GM23248 (cell line): Measurements from ENCODE around the gene TBXAS1. TPM values are rescaled to one million over a fixed set of nuclear protein-coding genes. Genes with fewer than 3 reads are reported as not detected.

Experiments used
- DNase-seq: peaks from one replicate; pipeline ENCODE4 v3.0.0-alpha.2; 2015
- H2AFZ ChIP-seq: fragments of 200-600 bp; sonication (generic); 2 replicates; pipeline ENCODE4 v1.6.1; 2016; ENCODE audit warnings: antibody characterized with exemption
- H3F3A ChIP-seq: fragments of 200-600 bp; sonication (generic); 2 replicates; pipeline ENCODE4 v1.6.1; 2016; ENCODE audit warnings: mild to moderate bottlenecking, antibody characterized with exemption, mixed run types; ENCODE audit not compliant: insufficient read depth
- H3K27ac ChIP-seq: fragments of 200-600 bp; sonication (generic); 2 replicates; pipeline ENCODE4 v1.5.1; 2016; ENCODE audit warnings: mild to moderate bottlenecking
- H3K27me3 ChIP-seq: fragments of 200-600 bp; sonication (generic); replicated peaks from 2 replicates; pipeline ENCODE4 v1.6.1; 2016; ENCODE audit warnings: mild to moderate bottlenecking; ENCODE audit not compliant: insufficient read depth
- H3K36me3 ChIP-seq: fragments of 200-600 bp; sonication (generic); 2 replicates; pipeline ENCODE4 v1.6.1; 2016; ENCODE audit warnings: low read depth, mild to moderate bottlenecking
- H3K4me1 ChIP-seq: fragments of 200-600 bp; sonication (generic); 2 replicates; pipeline ENCODE4 v1.6.1; 2016; ENCODE audit warnings: mild to moderate bottlenecking; ENCODE audit not compliant: insufficient read depth
- H3K4me2 ChIP-seq: fragments of 200-600 bp; sonication (generic); one replicate; pipeline ENCODE4 v1.6.1; 2016; ENCODE audit warnings: mild to moderate bottlenecking; ENCODE audit not compliant: unreplicated experiment
- H3K4me3 ChIP-seq: fragments of 200-600 bp; sonication (generic); 2 replicates; pipeline ENCODE4 v1.5.1; 2016; ENCODE audit warnings: mild to moderate bottlenecking
- H3K79me2 ChIP-seq: fragments of 200-600 bp; sonication (generic); 2 replicates; pipeline ENCODE4 v1.6.1; 2016; ENCODE audit warnings: mild to moderate bottlenecking; ENCODE audit not compliant: insufficient read depth
- H3K9ac ChIP-seq: fragments of 200-600 bp; sonication (generic); 2 replicates; pipeline ENCODE4 v1.6.1; 2016; ENCODE audit warnings: mild to moderate bottlenecking
- H3K9me2 ChIP-seq: fragments of 200-600 bp; sonication (generic); 2 replicates; pipeline ENCODE4 v1.6.1; 2016; ENCODE audit warnings: mixed run types, mild to moderate bottlenecking, moderate library complexity; ENCODE audit not compliant: insufficient read depth
- H3K9me3 ChIP-seq: fragments of 200-600 bp; sonication (generic); one replicate; pipeline ENCODE4 v1.6.1; 2017; ENCODE audit warnings: low read depth
- H4K20me1 ChIP-seq: fragments of 200-600 bp; sonication (generic); 2 replicates; pipeline ENCODE4 v1.6.0; 2016; ENCODE audit not compliant: insufficient read depth
- EZH2 ChIP-seq: fragments of 200-600 bp; sonication (generic); IDR thresholded peaks from 2 replicates; pipeline ENCODE4 v1.6.1; 2018; ENCODE audit warnings: antibody characterized with exemption, mild to moderate bottlenecking; ENCODE audit not compliant: insufficient read depth, poor library complexity, severe bottlenecking
- EZH2phosphoT487 ChIP-seq: fragments of 200-600 bp; sonication (generic); IDR thresholded peaks from 2 replicates; pipeline ENCODE4 v1.6.1; 2018; ENCODE audit warnings: antibody characterized with exemption, moderate library complexity, mild to moderate bottlenecking, low read depth; ENCODE audit not compliant: insufficient read depth
- WGBS, 2 experiments: methylation state at CpG; one replicate each; pipeline ENCODE4 v1.1.6; 2015 to 2017; ENCODE audit warnings: low lambda C conversion rate in 2 of 2, low coverage in 1 of 2; ENCODE audit errors: missing lambda C conversion rate in 2 of 2; 5-methylcytosine and 5-hydroxymethylcytosine counted together
- in situ Hi-C: fragments of 300-500 bp; cut with MboI; formaldehyde crosslinking; loops from 2 replicates; pipeline ENCODE4 v1.15.0; 2020
- polyA plus RNA-seq: library from polyadenylated mRNA; unstranded; fragments of >200 nt; fragmentation: Nextera tagmentation; extraction: Ambion mirVana; gene quantifications from 2 replicates; pipeline ENCODE4 v1.2.1, GENCODE V29; 2016
- total RNA-seq: library from RNA; depleted of rRNA; stranded (reverse); fragments of >200 nt; shearing (Covaris generic); gene quantifications from 2 replicates; pipeline ENCODE4 v1.2.3, GENCODE V29; 2014

Gene TBXAS1
- total and polyA plus RNA-seq, 2 experiments from 2014 or later, result 0.49 TPM; not detected in 1

GRCh38 chr7:140028311-140028710 is 199.2 kb downstream of the TBXAS1 start:
- 89 to 99% methylated on average over 4 of the region's 4 CpGs for WGBS, 2 experiments
- Histone ChIP-seq H3K27ac (no peak overlapping the region), H2AFZ (no peak overlapping the region), H3K79me2 (no peaks in the 10 kb centered on the region), H3K27me3 (no peaks in the 10 kb centered on the region), H3K9me2 (no peaks in the 10 kb centered on the region), H3K4me1 (peaks cover 8% of the 10 kb centered on the region), H3K9ac (no peak overlapping the region), H3K36me3 (no peaks in the 10 kb centered on the region), H3K4me3 (no peak overlapping the region), H4K20me1 (no peaks in the 10 kb centered on the region), H3K9me3 (no peaks in the 10 kb centered on the region), H3K4me2 (no peak overlapping the region), H3F3A (peaks cover 10% of the 10 kb centered on the region; the same call in 1 of the 2 replicates)
- DNase-seq, result no peak
- in situ Hi-C loops, result no loop called here
- TF ChIP-seq EZH2 (no peak), EZH2phosphoT487 (no peak)

GRCh38 chr7:140029072-140029471 is 200.0 kb downstream of the TBXAS1 start:
- H3K27me3 ChIP-seq, result no peaks in the 10 kb centered on the region
- peaks cover 15% of the 10 kb centered on the region for H3K4me1 ChIP-seq
- H3K36me3 ChIP-seq, result no peaks in the 10 kb centered on the region
- no peak overlapping the region for H3K4me3 ChIP-seq
- H3K79me2 ChIP-seq, result no peaks in the 10 kb centered on the region
- no peak for TF ChIP-seq EZH2phosphoT487
- H3K9me2 ChIP-seq, result no peaks in the 10 kb centered on the region
- no peaks in the 10 kb centered on the region for H3K9me3 ChIP-seq
- in situ Hi-C loops, result no loop called here
- H3F3A ChIP-seq, result peaks cover 17% of the 10 kb centered on the region; the same call in 1 of the 2 replicates
- H4K20me1 ChIP-seq, result no peaks in the 10 kb centered on the region
- H3K27ac ChIP-seq, result no peak overlapping the region
- no peak overlapping the region for H2AFZ ChIP-seq
- 100% methylated on average over 1 of the region's 1 CpG for WGBS, 2 experiments
- DNase-seq, result no peak
- no peak overlapping the region for H3K9ac ChIP-seq
- H3K4me2 ChIP-seq, result no peak overlapping the region

GRCh38 chr7:140031364-140031763 is 202.3 kb downstream of the TBXAS1 start:
- Histone ChIP-seq H3K4me1 (peaks cover 35% of the 10 kb centered on the region), H3K79me2 (no peaks in the 10 kb centered on the region), H3K27me3 (no peaks in the 10 kb centered on the region), H3K36me3 (no peaks in the 10 kb centered on the region), H3F3A (peaks cover 36% of the 10 kb centered on the region), H4K20me1 (no peaks in the 10 kb centered on the region), H3K9me2 (no peaks in the 10 kb centered on the region), H3K4me2 (no peak overlapping the region), H3K9me3 (no peaks in the 10 kb centered on the region), H3K27ac (no peak overlapping the region), H2AFZ (no peak overlapping the region), H3K9ac (no peak overlapping the region), H3K4me3 (no peak overlapping the region)
- no peak for DNase-seq
- no peak for TF ChIP-seq EZH2phosphoT487
- TF ChIP-seq EZH2, result no peak
- in situ Hi-C loops, result no loop called here
- 70 to 80% methylated on average over 1 of the region's 1 CpG for WGBS, 2 experiments

GRCh38 chr7:140033036-140033435 is 204.0 kb downstream of the TBXAS1 start:
- peak overlapping the region; percentile 4; the same call in 1 of the 2 replicates for H3K27ac ChIP-seq

More at GRCh38 chr7:140033036-140033435, 204.0 kb downstream of the TBXAS1 start:
- 63 to 70% methylated on average over 8 of the region's 8 CpGs for WGBS, 2 experiments
- no peaks in the 10 kb centered on the region for H4K20me1 ChIP-seq
- no peaks in the 10 kb centered on the region for H3K36me3 ChIP-seq
- H3F3A ChIP-seq, result peaks cover 39% of the 10 kb centered on the region
- peak overlapping the region; percentile 5 for H3K4me2 ChIP-seq
- TF ChIP-seq EZH2phosphoT487 (no peak), EZH2 (no peak)
- H3K79me2 ChIP-seq, result no peaks in the 10 kb centered on the region
- H3K9me3 ChIP-seq, result no peaks in the 10 kb centered on the region
- H3K27me3 ChIP-seq, result no peaks in the 10 kb centered on the region
- in situ Hi-C loops, result no loop called here
- H2AFZ ChIP-seq, result no peak overlapping the region
- DNase-seq, result peak; percentile 51
- H3K4me1 ChIP-seq, result peaks cover 37% of the 10 kb centered on the region
- no peak overlapping the region for H3K4me3 ChIP-seq
- no peaks in the 10 kb centered on the region for H3K9me2 ChIP-seq
- H3K9ac ChIP-seq, result no peak overlapping the region
